A673 (cell line): Measurements from ENCODE around the gene AP3D1. TPM values are rescaled to one million over a fixed set of nuclear protein-coding genes. Genes with fewer than 3 reads are reported as not detected.

Experiments used
- BruUV-seq: library from RNA; stranded (reverse); fragments of 400-500 nt; replicated peaks from 2 replicates; lab custom pipeline; 2021; lab: Mats Ljungman, UMichigan
- CTCF ChIA-PET: fragments of 300-600 bp; sonication (Branson Sonifier 250); formaldehyde crosslinking; loops from one replicate; lab custom pipeline; 2022; ENCODE audit warnings: antibody characterized with exemption; lab: Charles Lee
- POLR2A ChIA-PET: fragments of 300-600 bp; sonication (Branson Sonifier 250); formaldehyde crosslinking; loops from one replicate; lab custom pipeline; 2022; ENCODE audit warnings: antibody characterized with exemption; ENCODE audit not compliant: low non-redundant PET; lab: Charles Lee
- DNase-seq: peaks from one replicate; pipeline ENCODE4 v3.0.0-alpha.2; 2015; ENCODE audit warnings: low spot score
- H3K27ac ChIP-seq: fragments of 200-600 bp; sonication (generic); 2 replicates; pipeline ENCODE4 v1.5.1; 2016; ENCODE audit warnings: mixed run types, low read depth, mild to moderate bottlenecking, mixed read lengths, antibody characterized with exemption, low read length; ENCODE audit not compliant: poor library complexity, severe bottlenecking
- H3K27me3 ChIP-seq: fragments of 200-600 bp; sonication (generic); replicated peaks from 2 replicates; pipeline ENCODE4 v1.6.1; 2017; ENCODE audit warnings: mixed run types, low read depth, mild to moderate bottlenecking, mixed read lengths, antibody characterized with exemption, low read length; ENCODE audit not compliant: insufficient read depth, poor library complexity
- H3K36me3 ChIP-seq: fragments of 200-600 bp; sonication (generic); 2 replicates; pipeline ENCODE4 v1.6.1; 2016; ENCODE audit warnings: mixed run types, mild to moderate bottlenecking, mixed read lengths, antibody characterized with exemption, low read length; ENCODE audit not compliant: insufficient read depth, poor library complexity, severe bottlenecking
- H3K4me1 ChIP-seq: fragments of 200-600 bp; sonication (generic); 2 replicates; pipeline ENCODE4 v1.6.1; 2017; ENCODE audit warnings: mixed run types, mild to moderate bottlenecking, mixed read lengths, antibody characterized with exemption, low read length; ENCODE audit not compliant: insufficient read depth, poor library complexity, severe bottlenecking
- H3K4me3 ChIP-seq: fragments of 200-600 bp; sonication (generic); 2 replicates; pipeline ENCODE4 v1.5.1; 2016; ENCODE audit warnings: low read depth, mixed run types, mild to moderate bottlenecking, mixed read lengths, low read length; ENCODE audit not compliant: poor library complexity, severe bottlenecking
- H3K9me3 ChIP-seq: fragments of 200-600 bp; sonication (generic); 2 replicates; pipeline ENCODE4 v1.6.1; 2016; ENCODE audit warnings: mixed run types, low read depth, mild to moderate bottlenecking, mixed read lengths, antibody characterized with exemption, low read length; ENCODE audit not compliant: poor library complexity, severe bottlenecking
- CTCF ChIP-seq: fragments of 300-800, 200-600 bp; sonication (generic); conservative IDR thresholded peaks from 2 replicates; pipeline ENCODE4 v1.5.1; 2017; ENCODE audit warnings: low read depth, mild to moderate bottlenecking, antibody characterized with exemption, low read length, moderate library complexity, mixed read lengths
- EZH2 ChIP-seq: fragments of 200-600 bp; sonication (generic); IDR thresholded peaks from 2 replicates; pipeline ENCODE4 v1.6.1; 2017; ENCODE audit warnings: borderline replicate concordance, low read depth, mild to moderate bottlenecking, mixed read lengths, antibody characterized with exemption, low read length; ENCODE audit not compliant: poor library complexity, severe bottlenecking
- intact Hi-C: fragments of 100-400 bp; cut with micrococcal nuclease; formaldehyde crosslinking; loops from one replicate; pipeline ENCODE4 v1.10.0; 2022; ENCODE audit not compliant: unreplicated experiment
- total RNA-seq: library from RNA; stranded (reverse); gene quantifications from 2 replicates; pipeline ENCODE4 v1.2.3, GENCODE V29; 2021

AP3D1 gene
- total RNA-seq, 1 experiment from 2014 or later = 148 TPM

GRCh38 chr19:2084993-2085720 lies 66.2 kb downstream of the AP3D1 start:
- no TSS peak for BruUV-seq
- ChIA-PET CTCF (no interaction called here), POLR2A (no interaction called here)
- peaks cover 4% of the 10 kb centered on the region for H3K36me3 ChIP-seq
- intact Hi-C loops = no loop called here
- H3K4me3 ChIP-seq = no peak overlapping the region
- no peaks in the 10 kb centered on the region for H3K27me3 ChIP-seq
- TF ChIP-seq CTCF (no peak), EZH2 (no peak)
- peaks cover 13% of the 10 kb centered on the region for H3K4me1 ChIP-seq
- no peak overlapping the region for H3K27ac ChIP-seq
- H3K9me3 ChIP-seq = no peaks in the 10 kb centered on the region
- DNase-seq = peak; percentile 55

- Histone ChIP-seq H3K36me3 (peaks cover 11% of the 10 kb centered on the region), H3K4me1 (no peaks in the 10 kb centered on the region), H3K27ac (no peak overlapping the region), H3K9me3 (no peaks in the 10 kb centered on the region), H3K27me3 (no peaks in the 10 kb centered on the region), H3K4me3 (no peak overlapping the region)
- DNase-seq = no peak
- ChIA-PET POLR2A (no interaction called here), CTCF (no interaction called here)
- intact Hi-C loops = no loop called here
- TF ChIP-seq CTCF (no peak), EZH2 (no peak)
- BruUV-seq = no TSS peak
These were observed 68.1 kb downstream of the AP3D1 start for GRCh38 chr19:2083174-2083854.

GRCh38 chr19:2081873-2082810 lies 69.2 kb downstream of the AP3D1 start:
- TF ChIP-seq CTCF (no peak), EZH2 (no peak)
- Histone ChIP-seq H3K4me3 (no peak overlapping the region), H3K36me3 (peaks cover 16% of the 10 kb centered on the region), H3K4me1 (no peaks in the 10 kb centered on the region), H3K9me3 (no peaks in the 10 kb centered on the region), H3K27me3 (no peaks in the 10 kb centered on the region), H3K27ac (no peak overlapping the region)
- CTCF ChIA-PET = no interaction called here
- POLR2A ChIA-PET = no interaction called here
- DNase-seq = no peak
- intact Hi-C loops = no loop called here
- no TSS peak for BruUV-seq
